Lower leg skin (tissue), 4 donors: Measurements from ENCODE around the gene MYG1. TPM values are rescaled to one million over a fixed set of nuclear protein-coding genes. Genes with fewer than 3 reads are reported as not detected.
"Not testable (repeated sequence)": the region's sequence is repeated elsewhere in the genome, so short reads cannot be mapped to it uniquely, and the experiment has no call there.

Experiments used
- DNase-seq, 2 donors: peaks; one replicate each; pipeline ENCODE4 v3.0.0-alpha.2; 2019; ENCODE audit warnings: low spot score in 2 of 2
- H3K4me3 ChIP-seq: fragments of 200-600 bp; sonication (generic); 2 replicates; pipeline ENCODE4 v1.5.1; 2017; ENCODE audit warnings: mild to moderate bottlenecking, low read depth; ENCODE audit not compliant: poor library complexity, severe bottlenecking
- CTCF ChIP-seq, 3 donors: fragments of 450-650 bp; IDR thresholded peaks; one replicate each; pipeline ENCODE4 v1.5.1; 2016; ENCODE audit warnings: antibody characterized with exemption in 3 of 3, mild to moderate bottlenecking in 3 of 3, moderate library complexity in 2 of 3
- POLR2A ChIP-seq, 2 donors: fragments of 450-650 bp; IDR thresholded peaks; one replicate each; pipeline ENCODE4 v1.6.1; 2016 to 2017; ENCODE audit warnings: antibody characterized with exemption in 2 of 2, mild to moderate bottlenecking in 1 of 2, moderate library complexity in 1 of 2
- WGBS, 2 donors: methylation state at CpG; one replicate each; pipeline ENCODE4 v1.1.5; 2018; 5-methylcytosine and 5-hydroxymethylcytosine counted together
- intact Hi-C: fragments of 100-400 bp; cut with DNase I; formaldehyde crosslinking; loops from one replicate; pipeline ENCODE4 v1.15.0; 2023; ENCODE audit warnings: low total_unique reads
- total RNA-seq, 4 donors: library from RNA; depleted of rRNA; stranded (reverse); fragments of >200 nt; gene quantifications; one replicate each; pipeline ENCODE4 v1.1.0, GENCODE V29; 2016

MYG1 gene
- total RNA-seq, 4 donors from 2014 or later = 39.2 to 53.5 (median 46.8) TPM

- TF ChIP-seq POLR2A (IDR thresholded peaks at IDR 0.05) = no peak
- TF ChIP-seq CTCF (IDR thresholded peaks at IDR 0.05) = no peak
- intact Hi-C loops = no loop called here
- H3K4me3 ChIP-seq = no peak overlapping the region
- DNase-seq = no peak
- 85 to 91% methylated on average over 3 of the region's 3 CpGs for WGBS, 2 donors
Observed at GRCh38 chr12:53327435-53328042, 28.0 kb downstream of the MYG1 start.

GRCh38 chr12:53328043-53328435 is 28.5 kb downstream of the MYG1 start:
- intact Hi-C loops = no loop called here
- TF ChIP-seq POLR2A (IDR thresholded peaks at IDR 0.05) (no peak), CTCF (IDR thresholded peaks at IDR 0.05) (no peak)
- 51 to 53% methylated on average over 10 to 16 of the region's 16 CpGs for WGBS, 2 donors
- H3K4me3 ChIP-seq = no peak overlapping the region
- no peak for DNase-seq

DNA sequence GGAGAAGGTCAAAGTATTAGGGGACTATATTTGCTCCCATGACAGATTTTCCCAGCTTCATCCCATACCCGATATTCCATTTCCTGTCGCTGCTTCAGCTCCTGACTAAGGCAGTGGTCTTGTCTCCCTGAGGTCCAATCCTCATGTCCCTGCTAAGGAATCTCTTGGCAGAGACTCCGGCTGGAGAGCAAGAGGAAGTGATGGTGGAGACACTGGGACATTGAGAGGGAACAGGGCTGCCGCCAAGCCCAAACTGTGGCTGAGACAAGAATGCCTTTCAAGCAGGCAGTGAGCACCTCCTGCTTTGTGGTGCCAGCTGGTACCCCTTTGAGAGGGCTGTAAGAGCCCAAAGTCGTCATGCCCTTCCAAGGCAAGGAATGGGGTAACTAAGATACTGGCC is 31.2 kb downstream of the MYG1 start:
- intact Hi-C loops = no loop called here
- DNase-seq = no peak

DNA sequence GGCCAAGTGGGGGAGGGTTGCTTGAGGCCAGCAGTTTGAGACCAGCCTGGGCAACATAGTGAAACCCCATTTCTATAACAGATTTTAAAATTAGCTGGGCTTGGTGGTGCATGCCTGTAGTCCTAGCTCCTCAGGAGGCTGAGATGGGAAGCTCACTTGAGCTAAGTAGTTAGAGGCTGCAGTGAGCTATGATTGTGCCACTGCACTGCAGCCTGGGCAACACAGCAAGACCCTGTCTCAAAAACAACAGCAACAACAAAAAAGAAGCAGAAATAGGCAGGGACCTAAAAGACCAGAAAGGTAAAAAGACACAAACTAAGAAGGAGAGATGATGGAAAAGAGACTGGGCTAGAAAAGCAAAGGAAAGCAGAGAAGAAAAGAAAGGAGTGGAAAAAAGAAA is 32.8 kb downstream of the MYG1 start:
- H3K4me3 ChIP-seq, intact Hi-C loops, DNase-seq: not testable (repeated sequence)

More for the DNA sequence above, 31.2 kb downstream of the MYG1 start:
- TF ChIP-seq POLR2A (IDR thresholded peaks at IDR 0.05) = no peak
- H3K4me3 ChIP-seq = no peak overlapping the region
- 75 to 82% methylated on average over 5 of the region's 5 CpGs for WGBS, 2 donors

DNA sequence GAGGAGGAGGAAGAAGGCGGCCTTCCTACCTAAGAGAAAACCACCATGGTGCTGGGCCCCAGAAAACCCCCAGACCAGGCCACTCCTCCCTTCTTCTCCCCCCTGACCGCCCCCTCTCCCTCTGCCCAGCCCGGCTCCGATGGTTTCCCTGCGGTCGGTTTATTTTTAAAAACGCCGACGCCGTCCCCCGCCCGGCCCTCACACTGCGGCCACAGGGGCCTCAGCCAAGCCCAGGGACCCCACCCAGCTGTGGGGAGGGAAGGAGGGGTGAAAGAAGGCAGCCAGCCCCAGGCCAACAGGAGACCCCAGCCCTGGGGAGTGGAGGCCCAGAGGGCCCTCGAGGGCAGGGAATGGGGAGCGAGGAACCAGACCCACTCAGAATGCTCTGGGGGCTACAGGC is 33.2 kb downstream of the MYG1 start:
- no peak for DNase-seq
- intact Hi-C loops = no loop called here
- WGBS, 2 donors = 67 to 77% methylated on average over 15 of the region's 15 CpGs
- TF ChIP-seq POLR2A (IDR thresholded peaks at IDR 0.05) = no peak
- TF ChIP-seq CTCF (IDR thresholded peaks at IDR 0.05) = no peak
- H3K4me3 ChIP-seq = no peak overlapping the region

GRCh38 chr12:53333289-53333688 is 33.8 kb downstream of the MYG1 start:
- no peak for DNase-seq
- TF ChIP-seq CTCF (IDR thresholded peaks at IDR 0.05) = no peak
- TF ChIP-seq POLR2A (IDR thresholded peaks at IDR 0.05) = no peak
- intact Hi-C loops = no loop called here
- 84 to 86% methylated on average over 4 of the region's 4 CpGs for WGBS, 2 donors
- no peak overlapping the region for H3K4me3 ChIP-seq

DNA sequence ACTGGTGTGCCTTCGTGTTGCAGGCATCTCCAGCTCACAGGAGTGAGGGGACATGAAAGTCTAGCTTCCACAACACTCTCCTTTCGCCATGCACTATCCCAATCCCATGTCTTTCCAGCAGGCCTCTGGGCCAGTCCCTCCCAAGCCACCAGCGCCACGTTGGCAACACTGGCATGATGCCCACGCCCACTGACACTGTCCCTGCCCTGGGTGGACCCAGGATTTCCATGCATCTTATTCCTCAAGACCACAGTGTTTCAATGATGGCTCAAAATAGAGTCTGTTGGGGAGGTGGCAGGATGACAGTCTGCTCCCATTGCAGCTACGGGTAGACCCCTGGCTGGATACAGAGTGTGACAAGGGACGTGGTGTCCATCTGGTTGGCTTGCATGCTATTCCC is 34.4 kb downstream of the MYG1 start:
- no peak overlapping the region for H3K4me3 ChIP-seq
- WGBS, 2 donors = 63 to 64% methylated on average over 7 of the region's 7 CpGs
- DNase-seq = no peak
- TF ChIP-seq POLR2A (IDR thresholded peaks at IDR 0.05) (no peak), CTCF (IDR thresholded peaks at IDR 0.05) (no peak)
- intact Hi-C loops = no loop called here
